ENCODE measurements around the gene DPP6.

Gene DPP6

GRCh38 chr7:154781369-154782303 lies 729.4 kb downstream of the DPP6 start:
- in situ Hi-C loops (cut with MboI; ENCODE audit: low pct_unique_long_range_greater_than_20kb, low sequenced_read_pairs, unreplicated experiment): no loop called here
- no peak for DNase-seq (ENCODE audit: low spot score)
- no peak for TF ChIP-seq CTCF (IDR thresholded peaks at IDR 0.05; ENCODE audit: extremely low read depth, insufficient read depth, missing control alignments)

- in situ Hi-C loops (cut with MboI; ENCODE audit: low pct_unique_long_range_greater_than_20kb, low sequenced_read_pairs, unreplicated experiment): no loop called here
- TF ChIP-seq CTCF (IDR thresholded peaks at IDR 0.05; ENCODE audit: extremely low read depth, insufficient read depth, missing control alignments): no peak
- DNase-seq (ENCODE audit: low spot score): no peak
Measured at GRCh38 chr7:154783281-154783909, 731.2 kb downstream of the DPP6 start.

- no peak for DNase-seq (ENCODE audit: low spot score)
- no peak for TF ChIP-seq CTCF (IDR thresholded peaks at IDR 0.05; ENCODE audit: extremely low read depth, insufficient read depth, missing control alignments)
- in situ Hi-C loops (cut with MboI; ENCODE audit: low pct_unique_long_range_greater_than_20kb, low sequenced_read_pairs, unreplicated experiment): no loop called here
Measured at GRCh38 chr7:154785898-154786297, 733.7 kb downstream of the DPP6 start.

- no peak for DNase-seq (ENCODE audit: low spot score)
- TF ChIP-seq CTCF (IDR thresholded peaks at IDR 0.05; ENCODE audit: extremely low read depth, insufficient read depth, missing control alignments): no peak
- in situ Hi-C loops (cut with MboI; ENCODE audit: low pct_unique_long_range_greater_than_20kb, low sequenced_read_pairs, unreplicated experiment): no loop called here
Measured at GRCh38 chr7:154789404-154789803, 737.2 kb downstream of the DPP6 start.

- no peak for TF ChIP-seq CTCF (IDR thresholded peaks at IDR 0.05; ENCODE audit: extremely low read depth, insufficient read depth, missing control alignments)
- DNase-seq (ENCODE audit: low spot score): no peak
- in situ Hi-C loops (cut with MboI; ENCODE audit: low pct_unique_long_range_greater_than_20kb, low sequenced_read_pairs, unreplicated experiment): no loop called here
Measured at GRCh38 chr7:154791611-154792010, 739.4 kb downstream of the DPP6 start.

GRCh38 chr7:154792436-154793055 lies 740.3 kb downstream of the DPP6 start:
- in situ Hi-C loops (cut with MboI; ENCODE audit: low pct_unique_long_range_greater_than_20kb, low sequenced_read_pairs, unreplicated experiment): no loop called here
- DNase-seq (ENCODE audit: low spot score): no peak
- TF ChIP-seq CTCF (IDR thresholded peaks at IDR 0.05; ENCODE audit: extremely low read depth, insufficient read depth, missing control alignments): no peak

Measured in GM13977 (cell line).